Activated CD8-positive, alpha-beta T cell treated with anti-CD3 and anti-CD28 coated beads, Interleukin-2, amount 10 ng/mL, durations not matched to agents 7 days and 5 days (primary cell): ENCODE measurements around the gene PEX10. TPM values are rescaled to one million over a fixed set of nuclear protein-coding genes. Genes with fewer than 3 reads are reported as not detected.

ENCODE experiments used
- ATAC-seq: fragments of 150-1000 bp; cut with Tn5 transposase; one replicate; pipeline ENCODE4 v1.10.0; 2021; ENCODE audit warnings: moderate library complexity
- CTCF ChIA-PET: fragments of 350-600 bp; sonication (Branson Sonifier 250); formaldehyde crosslinking; loops from one replicate; lab custom pipeline; 2021; ENCODE audit warnings: antibody characterized with exemption; lab: Charles Lee
- POLR2A ChIA-PET: fragments of 350-600 bp; sonication (Branson Sonifier 250); formaldehyde crosslinking; loops from one replicate; lab custom pipeline; 2021; ENCODE audit warnings: antibody characterized with exemption; lab: Charles Lee
- DNase-seq: peaks from one replicate; pipeline ENCODE4 v3.0.0-alpha.2; 2020
- H3K27ac Mint-ChIP-seq: one replicate; pipeline ENCODE4 v1.8.0; 2021; ENCODE audit warnings: mild to moderate bottlenecking, mixed read lengths
- H3K27me3 Mint-ChIP-seq: one replicate; pipeline ENCODE4 v1.8.0; 2021; ENCODE audit warnings: low read depth, mixed read lengths
- H3K36me3 Mint-ChIP-seq: one replicate; pipeline ENCODE4 v1.8.0; 2021; ENCODE audit warnings: low read depth, mixed read lengths
- H3K4me1 Mint-ChIP-seq: one replicate; pipeline ENCODE4 v1.8.0; 2021; ENCODE audit warnings: low read depth, mixed read lengths
- H3K4me3 Mint-ChIP-seq: one replicate; pipeline ENCODE4 v1.8.0; 2021; ENCODE audit warnings: mild to moderate bottlenecking, mixed read lengths
- H3K9me3 Mint-ChIP-seq: one replicate; pipeline ENCODE4 v1.8.0; 2022; ENCODE audit warnings: mixed read lengths; ENCODE audit not compliant: insufficient read depth
- total RNA-seq, 2 experiments: library from RNA; stranded (reverse); gene quantifications; one replicate each; pipeline ENCODE4 v1.2.3, GENCODE V29; 2021

PEX10 gene
- total RNA-seq, 2 experiments from 2014 or later, result 10.3 to 12.3 TPM

GRCh38 chr1:2377751-2378440 is 34.5 kb downstream of the PEX10 start:
- H3K4me1 Mint-ChIP-seq, result peaks cover 9% of the 10 kb centered on the region
- POLR2A ChIA-PET, result interaction anchor here (0.8 kb wide), 1 partner anchor 78 kb away, joined by 3 read pairs; no protein-coding TSS in a partner anchor
- CTCF ChIA-PET, result interaction anchor here (1.2 kb wide), 1 partner anchor 66 kb away, joined by 3 read pairs; no protein-coding TSS in a partner anchor
- H3K27me3 Mint-ChIP-seq, result no peaks in the 10 kb centered on the region
- no peaks in the 10 kb centered on the region for H3K9me3 Mint-ChIP-seq
- no peak overlapping the region for H3K27ac Mint-ChIP-seq
- DNase-seq (no peak), ATAC-seq (no peak)
- H3K4me3 Mint-ChIP-seq, result no peak overlapping the region
- no peaks in the 10 kb centered on the region for H3K36me3 Mint-ChIP-seq

GRCh38 chr1:2376931-2377672 is 35.3 kb downstream of the PEX10 start:
- no peak overlapping the region for H3K4me3 Mint-ChIP-seq
- ChIA-PET CTCF (no interaction called here), POLR2A (interaction anchor here (0.8 kb wide), 1 partner anchor 77 kb away, joined by 3 read pairs; no protein-coding TSS in a partner anchor)
- H3K36me3 Mint-ChIP-seq, result no peaks in the 10 kb centered on the region
- no peaks in the 10 kb centered on the region for H3K27me3 Mint-ChIP-seq
- no peaks in the 10 kb centered on the region for H3K9me3 Mint-ChIP-seq
- ATAC-seq (no peak), DNase-seq (no peak)
- peaks cover 5% of the 10 kb centered on the region for H3K4me1 Mint-ChIP-seq
- no peak overlapping the region for H3K27ac Mint-ChIP-seq

GRCh38 chr1:2376261-2376741 is 36.1 kb downstream of the PEX10 start:
- ATAC-seq (no peak), DNase-seq (no peak)
- ChIA-PET CTCF (interaction anchor here (1.6 kb wide), 1 partner anchor 181 kb away, joined by 6 read pairs; the partner anchor contains the start of gene FAAP20), POLR2A (no interaction called here)
- no peak overlapping the region for H3K27ac Mint-ChIP-seq
- H3K4me1 Mint-ChIP-seq, result no peaks in the 10 kb centered on the region
- no peaks in the 10 kb centered on the region for H3K27me3 Mint-ChIP-seq
- H3K36me3 Mint-ChIP-seq, result no peaks in the 10 kb centered on the region
- H3K4me3 Mint-ChIP-seq, result no peak overlapping the region
- H3K9me3 Mint-ChIP-seq, result no peaks in the 10 kb centered on the region

DNA sequence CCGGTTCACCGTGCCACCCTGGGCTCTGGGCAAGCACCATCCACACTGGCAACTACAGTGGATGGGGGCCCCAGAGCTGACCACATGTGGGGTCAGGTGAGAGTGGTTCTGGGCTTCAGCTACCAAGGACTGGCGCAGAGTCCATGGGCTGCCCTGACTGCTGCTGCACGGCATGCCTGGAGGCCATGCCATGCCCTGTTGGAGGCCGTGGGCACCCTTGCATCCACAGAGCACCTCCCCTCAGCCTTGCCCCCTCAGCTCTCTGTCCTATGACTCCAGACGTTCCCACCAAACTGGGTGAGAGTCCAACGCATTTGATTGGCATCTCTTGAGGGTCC is 36.5 kb downstream of the PEX10 start:
- no peaks in the 10 kb centered on the region for H3K27me3 Mint-ChIP-seq
- ChIA-PET CTCF (interaction anchor here (1.6 kb wide), 1 partner anchor 181 kb away, joined by 6 read pairs; the partner anchor contains the start of gene FAAP20), POLR2A (no interaction called here)
- DNase-seq, result no peak
- no peaks in the 10 kb centered on the region for H3K4me1 Mint-ChIP-seq
- no peaks in the 10 kb centered on the region for H3K36me3 Mint-ChIP-seq
- no peak for ATAC-seq
- H3K9me3 Mint-ChIP-seq, result no peaks in the 10 kb centered on the region
- H3K27ac Mint-ChIP-seq, result no peak overlapping the region
- H3K4me3 Mint-ChIP-seq, result no peak overlapping the region

- ATAC-seq, result no peak
Measured at GRCh38 chr1:2375246-2375922, 37.0 kb downstream of the PEX10 start.

GRCh38 chr1:2374252-2375155 is 37.9 kb downstream of the PEX10 start:
- DNase-seq (no peak), ATAC-seq (no peak)
- no peaks in the 10 kb centered on the region for H3K27me3 Mint-ChIP-seq
- no peaks in the 10 kb centered on the region for H3K4me1 Mint-ChIP-seq
- no peaks in the 10 kb centered on the region for H3K36me3 Mint-ChIP-seq
- H3K9me3 Mint-ChIP-seq, result no peaks in the 10 kb centered on the region
- no peak overlapping the region for H3K27ac Mint-ChIP-seq
- ChIA-PET CTCF (interaction anchor here (1.6 kb wide), 1 partner anchor 179 kb away, joined by 6 read pairs; the partner anchor contains the start of gene FAAP20), POLR2A (no interaction called here)
- H3K4me3 Mint-ChIP-seq, result no peak overlapping the region

More at GRCh38 chr1:2375246-2375922, 37.0 kb downstream of the PEX10 start:
- no peak overlapping the region for H3K27ac Mint-ChIP-seq
- H3K4me3 Mint-ChIP-seq, result no peak overlapping the region
- POLR2A ChIA-PET, result no interaction called here
- H3K4me1 Mint-ChIP-seq, result no peaks in the 10 kb centered on the region
- H3K9me3 Mint-ChIP-seq, result no peaks in the 10 kb centered on the region
- H3K27me3 Mint-ChIP-seq, result no peaks in the 10 kb centered on the region
- H3K36me3 Mint-ChIP-seq, result no peaks in the 10 kb centered on the region
- CTCF ChIA-PET, result interaction anchor here (1.6 kb wide), 1 partner anchor 180 kb away, joined by 6 read pairs; the partner anchor contains the start of gene FAAP20
- no peak for DNase-seq

DNA sequence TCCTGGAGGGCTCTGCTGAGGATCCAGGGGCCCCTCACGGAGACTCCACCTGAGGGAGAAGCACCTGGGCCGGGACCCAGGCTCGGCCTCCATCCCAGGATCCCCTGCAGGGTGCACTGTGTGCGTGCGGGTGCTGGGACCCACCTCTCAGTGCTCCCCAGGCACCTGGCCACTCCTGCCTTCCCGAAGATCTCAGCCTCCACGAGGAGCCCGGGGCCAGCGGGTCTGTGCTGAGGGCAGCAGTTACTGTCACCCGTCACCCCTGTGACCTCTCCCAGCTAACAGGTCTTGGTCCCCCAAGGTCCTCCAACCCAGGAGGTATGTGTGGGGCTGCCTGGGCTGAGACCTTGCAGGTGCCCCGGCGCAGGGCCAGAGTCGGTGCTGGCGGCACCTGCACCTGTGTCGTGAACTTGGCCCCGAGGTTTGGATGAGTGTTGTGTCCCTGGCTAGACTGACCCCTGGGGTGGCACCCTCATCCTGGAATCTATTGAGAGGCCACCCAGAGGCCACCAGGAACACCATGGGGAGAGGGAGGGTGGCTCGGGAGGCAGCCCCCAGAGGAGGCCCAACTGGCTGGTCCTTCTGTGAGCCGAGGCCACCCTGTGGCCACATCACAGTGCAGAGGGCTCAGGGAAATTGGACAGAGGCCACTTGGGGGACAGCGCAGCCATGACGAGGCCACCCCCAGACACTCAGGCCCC is 38.7 kb downstream of the PEX10 start:
- Mint-ChIP-seq H3K9me3 (no peaks in the 10 kb centered on the region), H3K36me3 (no peaks in the 10 kb centered on the region), H3K4me1 (no peaks in the 10 kb centered on the region), H3K27me3 (no peaks in the 10 kb centered on the region), H3K27ac (no peak overlapping the region), H3K4me3 (no peak overlapping the region)
- ChIA-PET POLR2A (no interaction called here), CTCF (no interaction called here)
- DNase-seq, result no peak
- ATAC-seq, result no peak

DNA sequence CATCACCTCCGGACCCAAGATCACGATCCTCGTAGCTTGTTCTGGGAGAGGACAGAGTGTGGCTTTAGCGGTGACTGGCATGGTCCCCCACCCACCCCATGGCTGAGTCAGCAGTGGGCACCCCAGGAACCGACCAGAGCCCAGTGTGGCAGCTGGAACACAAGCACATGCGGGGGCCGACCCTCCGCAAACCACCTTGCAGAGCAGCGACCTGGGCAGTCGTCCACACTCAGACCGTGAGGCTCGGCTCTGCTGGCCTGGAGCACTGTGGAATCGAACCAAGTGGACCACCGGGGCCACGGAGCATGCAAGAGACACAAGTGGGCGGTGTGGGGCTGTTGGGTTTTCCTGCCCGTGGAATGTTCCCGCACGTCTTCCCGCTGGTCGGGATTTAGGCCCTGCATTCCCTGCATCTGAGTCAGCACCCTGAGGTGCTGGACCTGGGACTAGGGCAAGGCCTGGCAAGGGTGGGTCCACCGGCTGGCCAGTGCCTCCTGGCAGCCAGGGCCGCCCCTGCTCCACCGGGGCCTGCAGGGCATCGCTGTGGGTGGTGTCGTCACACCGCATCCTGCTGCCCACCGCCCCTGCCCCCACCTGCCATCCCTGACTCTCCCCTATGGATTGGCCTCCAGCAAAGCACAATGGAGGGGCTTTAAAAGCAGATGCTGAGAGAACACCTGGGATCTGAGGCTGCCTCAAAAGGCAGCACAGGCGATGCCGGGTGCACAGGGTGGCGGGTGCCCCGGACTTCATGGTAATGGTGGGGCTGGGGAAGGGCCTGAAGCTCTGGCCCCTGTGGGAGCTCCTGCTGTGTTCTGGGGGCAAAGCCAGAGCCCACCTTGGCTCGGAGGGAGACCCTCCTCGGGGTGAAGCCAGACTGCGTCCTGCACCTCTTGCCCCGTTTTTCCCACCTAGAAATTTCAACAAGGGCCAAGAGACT is 39.5 kb downstream of the PEX10 start:
- Mint-ChIP-seq H3K36me3 (no peaks in the 10 kb centered on the region), H3K27me3 (no peaks in the 10 kb centered on the region), H3K4me1 (no peaks in the 10 kb centered on the region), H3K4me3 (no peak overlapping the region), H3K27ac (no peak overlapping the region), H3K9me3 (no peaks in the 10 kb centered on the region)
- DNase-seq, result no peak
- POLR2A ChIA-PET, result no interaction called here
- no peak for ATAC-seq
- CTCF ChIA-PET, result no interaction called here

DNA sequence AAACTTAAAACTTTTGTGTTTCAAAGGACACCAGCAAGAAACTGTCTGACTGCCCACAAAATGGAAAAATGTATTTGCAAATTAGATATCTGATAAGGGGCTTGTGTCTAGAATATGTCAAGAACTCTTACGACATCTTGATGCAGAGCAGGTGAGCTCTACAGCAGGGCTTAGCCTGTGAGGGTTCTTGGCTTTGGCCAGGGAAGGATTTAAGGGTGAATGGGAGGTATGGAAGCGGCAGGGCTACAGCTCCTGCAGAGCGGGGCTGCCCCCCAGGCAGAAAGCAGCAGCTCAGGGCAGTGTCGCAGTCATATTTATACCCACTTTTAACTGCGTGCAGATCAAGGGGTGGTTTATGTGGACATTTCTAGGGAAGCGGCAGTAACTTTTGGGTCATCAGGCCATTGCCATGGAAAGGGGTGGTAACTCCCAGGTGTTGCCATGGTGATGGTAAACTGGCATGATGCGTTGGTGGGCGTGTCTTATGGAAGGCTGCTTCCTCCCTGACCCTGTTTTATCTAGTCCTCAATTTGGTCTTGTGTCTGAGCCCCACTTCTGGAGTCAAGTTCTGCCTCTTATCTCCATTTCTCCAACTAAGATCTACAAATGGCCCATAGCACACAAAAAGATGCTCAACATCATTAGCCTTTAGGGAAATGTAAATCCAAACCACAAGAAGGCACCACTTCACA is 44.2 kb downstream of the PEX10 start:
- Mint-ChIP-seq H3K4me3 (no peak overlapping the region), H3K27ac (no peak overlapping the region), H3K36me3 (no peaks in the 10 kb centered on the region), H3K9me3 (peaks cover 6% of the 10 kb centered on the region), H3K27me3 (no peaks in the 10 kb centered on the region), H3K4me1 (no peaks in the 10 kb centered on the region)
- DNase-seq, result no peak
- no peak for ATAC-seq
- ChIA-PET CTCF (no interaction called here), POLR2A (no interaction called here)
